GM12872 (cell line): Measurements from ENCODE around the gene HIPK2.

Experiments
- CTCF ChIP-seq: IDR thresholded peaks from 3 replicates; pipeline ENCODE4 v1.5.1; 2011; ENCODE audit warnings: low read depth, mild to moderate bottlenecking, low read length, moderate library complexity; ENCODE audit not compliant: insufficient read depth

HIPK2 gene

GRCh38 chr7:139733751-139734150 is 44.0 kb downstream of the HIPK2 start:
- no peak for TF ChIP-seq CTCF

- TF ChIP-seq CTCF, result no peak
Measured at GRCh38 chr7:139732471-139733167, 45.2 kb downstream of the HIPK2 start.

GRCh38 chr7:139731802-139732470 is 45.9 kb downstream of the HIPK2 start:
- TF ChIP-seq CTCF, result no peak

GRCh38 chr7:139730746-139731612 is 46.8 kb downstream of the HIPK2 start:
- TF ChIP-seq CTCF, result no peak

GRCh38 chr7:139728203-139728602 is 49.6 kb downstream of the HIPK2 start:
- TF ChIP-seq CTCF, result no peak

- TF ChIP-seq CTCF, result no peak
Measured at GRCh38 chr7:139727151-139727705, 50.6 kb downstream of the HIPK2 start.

- TF ChIP-seq CTCF, result no peak
Measured at GRCh38 chr7:139726485-139726869, 51.3 kb downstream of the HIPK2 start.
